Ishikawa (cell line): ENCODE measurements around the gene C1QTNF6.

Experiments
- EP300 ChIP-seq: IDR thresholded peaks from 2 replicates; pipeline ENCODE4 v1.6.1; 2012; ENCODE audit warnings: borderline replicate concordance
- NFIC ChIP-seq: IDR thresholded peaks from 2 replicates; pipeline ENCODE4 v1.6.1; 2012
- YY1 ChIP-seq: IDR thresholded peaks from 2 replicates; pipeline ENCODE4 v1.6.1; 2012; ENCODE audit warnings: low read depth
- TF ChIP-seq, protein P1 (sequence below): IDR thresholded peaks from 2 replicates; pipeline ENCODE4 v1.6.1; 2012; ENCODE audit warnings: low read depth, mild to moderate bottlenecking

DNA sequence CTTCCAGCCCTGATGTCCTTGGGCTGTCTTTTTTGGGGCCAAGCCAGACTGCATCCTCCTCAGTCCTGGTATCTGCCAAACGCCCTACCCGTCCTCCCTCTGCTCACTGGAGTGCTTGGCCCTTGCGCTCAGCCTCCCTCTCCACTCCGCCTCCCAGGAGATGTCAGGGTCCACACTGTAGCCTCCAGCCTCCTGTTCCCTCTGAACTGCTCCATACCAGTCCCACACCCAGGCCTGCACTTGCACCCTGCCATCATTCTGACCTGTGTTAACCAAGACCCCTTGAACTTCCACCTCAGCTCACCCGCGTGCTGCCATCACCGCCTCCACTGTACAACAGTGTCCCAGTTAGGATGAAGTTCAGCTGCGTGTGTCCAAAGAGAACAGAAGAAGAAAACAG, 32.1 kb downstream of the C1QTNF6 start:
- TF ChIP-seq EP300 (no peak), YY1 (no peak), NFIC (no peak)
- TF ChIP-seq, protein P1, sequence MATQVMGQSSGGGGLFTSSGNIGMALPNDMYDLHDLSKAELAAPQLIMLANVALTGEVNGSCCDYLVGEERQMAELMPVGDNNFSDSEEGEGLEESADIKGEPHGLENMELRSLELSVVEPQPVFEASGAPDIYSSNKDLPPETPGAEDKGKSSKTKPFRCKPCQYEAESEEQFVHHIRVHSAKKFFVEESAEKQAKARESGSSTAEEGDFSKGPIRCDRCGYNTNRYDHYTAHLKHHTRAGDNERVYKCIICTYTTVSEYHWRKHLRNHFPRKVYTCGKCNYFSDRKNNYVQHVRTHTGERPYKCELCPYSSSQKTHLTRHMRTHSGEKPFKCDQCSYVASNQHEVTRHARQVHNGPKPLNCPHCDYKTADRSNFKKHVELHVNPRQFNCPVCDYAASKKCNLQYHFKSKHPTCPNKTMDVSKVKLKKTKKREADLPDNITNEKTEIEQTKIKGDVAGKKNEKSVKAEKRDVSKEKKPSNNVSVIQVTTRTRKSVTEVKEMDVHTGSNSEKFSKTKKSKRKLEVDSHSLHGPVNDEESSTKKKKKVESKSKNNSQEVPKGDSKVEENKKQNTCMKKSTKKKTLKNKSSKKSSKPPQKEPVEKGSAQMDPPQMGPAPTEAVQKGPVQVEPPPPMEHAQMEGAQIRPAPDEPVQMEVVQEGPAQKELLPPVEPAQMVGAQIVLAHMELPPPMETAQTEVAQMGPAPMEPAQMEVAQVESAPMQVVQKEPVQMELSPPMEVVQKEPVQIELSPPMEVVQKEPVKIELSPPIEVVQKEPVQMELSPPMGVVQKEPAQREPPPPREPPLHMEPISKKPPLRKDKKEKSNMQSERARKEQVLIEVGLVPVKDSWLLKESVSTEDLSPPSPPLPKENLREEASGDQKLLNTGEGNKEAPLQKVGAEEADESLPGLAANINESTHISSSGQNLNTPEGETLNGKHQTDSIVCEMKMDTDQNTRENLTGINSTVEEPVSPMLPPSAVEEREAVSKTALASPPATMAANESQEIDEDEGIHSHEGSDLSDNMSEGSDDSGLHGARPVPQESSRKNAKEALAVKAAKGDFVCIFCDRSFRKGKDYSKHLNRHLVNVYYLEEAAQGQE: no peak
